Dermis blood vessel endothelial cell (primary cell): Measurements from ENCODE around the gene PAH. TPM values are rescaled to one million over a fixed set of nuclear protein-coding genes. Genes with fewer than 3 reads are reported as not detected.
A peak's percentile ranks its signal among the peaks of the same experiment; 100 is the strongest.

Experiments
- DNase-seq: peaks from one replicate; pipeline ENCODE4 v3.0.0; 2010
- total RNA-seq: library from RNA; depleted of rRNA; stranded (reverse); fragments of >200 nt; gene quantifications from 2 replicates; pipeline ENCODE4 v1.2.3, GENCODE V29; 2014

Gene PAH
- total RNA-seq, 1 donor from 2014 or later = not detected

DNA sequence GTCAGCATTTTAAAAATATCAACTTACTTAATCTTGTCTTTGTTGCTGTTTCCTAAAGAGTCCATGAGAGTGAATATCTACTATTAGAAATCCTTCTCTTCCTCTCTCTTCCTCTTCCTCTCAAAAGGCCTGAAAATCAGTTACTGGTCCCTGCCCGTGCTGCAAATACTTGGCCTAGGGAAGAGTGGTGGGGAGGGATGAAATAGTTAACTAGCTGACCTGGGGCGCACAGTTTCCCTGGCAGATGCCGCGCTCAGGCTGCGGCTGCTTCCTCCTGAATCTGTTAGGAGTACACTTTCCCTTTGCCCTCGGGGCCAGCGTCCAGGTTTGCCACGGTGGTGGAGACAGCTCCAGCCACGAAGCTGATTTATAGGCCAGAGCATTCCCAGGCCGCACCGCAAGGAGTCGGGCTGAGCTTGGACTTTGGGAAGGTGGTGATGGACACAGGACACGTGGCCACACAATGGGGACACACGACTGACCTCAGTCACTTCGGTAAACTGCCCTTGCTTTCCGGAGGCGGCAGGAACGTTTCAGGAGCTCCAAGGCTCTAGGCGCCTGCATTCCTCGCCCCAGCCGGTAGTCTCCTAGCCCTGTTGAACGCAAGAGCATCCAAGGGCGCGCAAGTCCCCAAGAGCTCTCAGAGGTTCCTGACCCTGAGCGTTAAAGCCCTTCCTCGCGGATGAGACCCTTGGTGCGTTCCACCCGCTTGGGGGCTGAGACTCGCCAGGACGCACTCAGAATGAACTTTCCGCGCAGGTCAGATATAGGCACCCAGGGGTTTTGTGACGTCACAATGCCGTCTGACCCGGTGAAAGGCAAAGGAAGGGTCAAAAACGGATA lies 33.3 kb upstream of the PAH start:
- DNase-seq = peak; percentile 7

GRCh38 chr12:102948941-102949352 lies 31.9 kb upstream of the PAH start:
- peak; percentile 71 for DNase-seq

DNA sequence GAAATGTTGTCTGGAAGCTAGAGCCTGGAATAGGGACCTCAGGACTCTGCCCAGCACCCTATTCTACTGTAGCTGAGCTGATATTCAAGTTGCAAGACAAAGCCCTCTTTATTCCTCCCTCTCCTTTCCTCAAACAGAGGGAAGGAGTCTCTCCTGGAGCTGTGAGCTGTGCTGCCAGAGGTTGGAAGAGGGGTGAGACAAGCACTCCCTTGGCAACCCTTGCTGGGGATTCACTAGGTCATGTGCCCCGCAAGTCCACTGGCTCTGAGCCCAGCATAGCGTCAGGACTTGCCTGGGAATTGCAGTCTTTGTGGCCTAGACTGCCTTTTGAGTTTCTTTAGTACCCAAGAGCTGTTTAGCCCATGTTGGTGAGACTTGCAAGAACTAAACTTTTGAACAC lies 29.0 kb upstream of the PAH start:
- no peak for DNase-seq

DNA sequence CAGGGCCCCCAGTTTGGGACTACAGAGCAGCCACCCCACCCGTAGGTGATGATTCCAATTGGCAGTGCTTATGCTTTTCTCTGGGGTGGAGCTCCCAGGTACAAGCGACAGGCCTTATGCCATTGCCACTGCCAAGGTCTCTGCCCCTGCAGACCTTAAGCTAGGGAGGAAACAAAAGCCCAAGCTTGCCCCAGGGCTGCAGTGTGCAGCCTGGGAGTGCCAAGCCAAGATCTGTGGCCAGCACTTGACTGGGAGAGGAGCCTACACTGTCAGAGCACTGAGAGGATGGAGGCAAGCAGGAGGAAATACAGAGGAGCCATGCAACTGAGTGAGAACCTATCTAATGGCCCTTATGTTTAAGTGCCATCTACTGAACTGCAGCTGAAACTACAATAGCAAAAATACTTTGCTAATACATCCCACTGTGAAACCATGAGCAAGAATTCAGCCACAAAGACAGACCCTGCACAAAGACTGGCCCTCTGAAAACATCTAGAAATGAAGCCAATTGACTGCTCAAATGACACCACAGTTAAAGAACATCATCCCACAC lies 22.7 kb upstream of the PAH start:
- no peak for DNase-seq

DNA sequence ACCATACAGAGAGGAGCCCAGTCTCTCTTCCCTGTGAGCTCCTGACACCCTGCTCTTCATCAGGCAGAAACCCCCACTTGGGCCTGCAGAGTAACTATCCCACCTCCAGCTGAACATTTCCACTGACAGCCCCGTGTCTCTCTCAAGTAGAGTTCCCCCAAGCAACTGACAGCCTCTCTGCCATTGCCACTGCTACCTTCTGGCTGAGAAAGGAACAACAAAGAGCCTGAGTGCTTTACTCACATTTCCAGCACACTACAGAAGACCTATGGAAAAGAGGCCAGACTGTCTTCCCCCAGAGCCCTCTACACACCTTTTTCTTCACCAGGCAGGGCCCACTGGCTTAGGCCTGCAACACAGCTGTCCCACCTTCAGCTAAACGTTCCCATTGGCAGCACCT lies 22.0 kb upstream of the PAH start:
- no peak for DNase-seq

GRCh38 chr12:102933168-102933567 lies 16.1 kb upstream of the PAH start:
- no peak for DNase-seq

DNA sequence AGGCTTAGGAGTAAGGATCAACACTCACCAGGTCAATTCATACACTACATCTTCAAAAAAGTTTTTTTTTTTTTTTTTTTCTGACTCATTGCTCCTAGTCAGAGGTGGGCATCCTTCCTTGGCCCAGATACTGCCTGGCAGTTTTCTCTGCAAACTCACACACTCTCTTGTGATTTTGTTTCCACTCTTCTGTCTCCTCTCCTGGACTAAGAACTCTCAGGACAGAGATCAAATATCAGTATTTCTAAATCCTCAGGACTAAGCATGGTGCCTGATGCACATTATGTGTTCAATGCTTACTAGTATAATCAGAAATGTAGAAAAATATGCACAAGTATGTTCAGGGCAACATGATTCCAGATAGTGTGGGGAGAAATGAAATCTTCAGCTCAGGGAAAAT lies 10.2 kb upstream of the PAH start:
- no peak for DNase-seq

- DNase-seq = no peak
These were observed 4.2 kb upstream of the PAH start for GRCh38 chr12:102921240-102921639.

DNA sequence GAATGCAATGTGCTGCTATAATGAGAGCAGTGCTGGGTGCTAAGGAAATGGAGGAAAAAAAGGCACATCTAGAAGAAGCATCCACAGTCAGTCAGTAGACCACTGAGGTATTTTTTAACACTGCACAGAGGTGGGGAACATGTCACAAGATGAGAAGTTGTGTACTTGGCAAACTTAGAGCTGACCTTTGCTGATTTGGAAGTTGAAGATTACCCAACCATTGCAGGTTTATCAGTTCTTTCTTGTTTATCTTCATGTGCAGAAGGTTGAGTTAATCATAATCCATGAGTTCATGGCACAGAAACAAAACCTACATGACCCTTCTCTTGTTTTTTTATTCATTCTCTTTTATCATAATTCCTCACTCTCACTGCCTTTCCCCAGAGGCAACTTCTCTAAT lies 3.2 kb upstream of the PAH start:
- DNase-seq = no peak

DNA sequence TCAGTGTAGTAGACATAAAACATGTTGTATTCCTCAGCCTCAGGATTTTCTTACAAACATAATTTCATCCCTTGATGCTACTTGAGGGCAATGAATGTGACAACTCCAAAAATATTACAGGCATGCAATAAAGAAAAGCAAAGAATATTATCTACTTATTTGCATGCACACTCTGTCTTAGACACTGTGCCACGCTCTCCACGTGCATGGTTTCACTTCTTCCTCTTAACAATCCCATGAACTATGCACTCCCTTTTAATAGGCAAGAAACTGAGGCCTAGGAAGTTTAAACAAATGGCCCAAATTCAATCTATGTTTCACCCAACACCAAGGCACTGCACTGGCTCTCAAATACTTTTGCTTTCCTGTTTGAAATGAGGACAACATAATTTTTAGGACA lies 1.8 kb upstream of the PAH start:
- no peak for DNase-seq

DNA sequence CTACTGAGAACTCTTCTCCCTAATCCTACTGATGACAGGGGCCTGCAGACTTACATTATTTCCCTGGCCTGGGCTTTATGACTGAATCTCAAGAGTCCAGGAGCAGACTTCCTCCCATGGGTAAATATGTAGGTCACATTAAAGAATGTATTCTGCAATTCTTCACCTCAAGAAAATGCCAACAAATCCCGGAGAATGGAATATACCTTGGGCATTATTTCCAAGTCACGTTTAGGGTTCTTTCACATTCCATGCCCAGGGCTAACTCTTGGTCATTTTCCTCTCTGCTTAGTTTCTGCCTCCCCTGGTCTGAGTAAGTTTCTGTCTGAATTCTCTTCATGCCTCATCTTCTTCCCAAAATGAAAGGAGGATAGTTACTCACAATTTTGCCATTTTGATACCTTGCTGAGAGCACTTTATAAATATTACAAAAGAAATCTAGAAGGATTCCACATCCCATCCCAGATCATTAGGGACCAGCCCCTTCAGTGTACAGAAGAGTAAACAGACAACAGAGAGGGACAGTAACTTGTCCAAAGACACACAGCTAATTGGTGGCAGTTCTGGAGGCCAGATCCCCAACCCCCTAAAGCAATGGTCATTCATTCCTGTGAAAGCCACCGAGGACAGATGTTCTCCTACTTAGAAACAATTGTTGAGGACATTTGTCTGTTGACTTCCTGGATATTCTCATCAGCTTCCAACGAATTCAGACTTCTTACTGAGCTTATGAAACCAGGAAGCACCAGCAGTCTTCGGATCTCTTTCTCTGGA lies 605 bp downstream of the PAH start:
- no peak for DNase-seq

DNA sequence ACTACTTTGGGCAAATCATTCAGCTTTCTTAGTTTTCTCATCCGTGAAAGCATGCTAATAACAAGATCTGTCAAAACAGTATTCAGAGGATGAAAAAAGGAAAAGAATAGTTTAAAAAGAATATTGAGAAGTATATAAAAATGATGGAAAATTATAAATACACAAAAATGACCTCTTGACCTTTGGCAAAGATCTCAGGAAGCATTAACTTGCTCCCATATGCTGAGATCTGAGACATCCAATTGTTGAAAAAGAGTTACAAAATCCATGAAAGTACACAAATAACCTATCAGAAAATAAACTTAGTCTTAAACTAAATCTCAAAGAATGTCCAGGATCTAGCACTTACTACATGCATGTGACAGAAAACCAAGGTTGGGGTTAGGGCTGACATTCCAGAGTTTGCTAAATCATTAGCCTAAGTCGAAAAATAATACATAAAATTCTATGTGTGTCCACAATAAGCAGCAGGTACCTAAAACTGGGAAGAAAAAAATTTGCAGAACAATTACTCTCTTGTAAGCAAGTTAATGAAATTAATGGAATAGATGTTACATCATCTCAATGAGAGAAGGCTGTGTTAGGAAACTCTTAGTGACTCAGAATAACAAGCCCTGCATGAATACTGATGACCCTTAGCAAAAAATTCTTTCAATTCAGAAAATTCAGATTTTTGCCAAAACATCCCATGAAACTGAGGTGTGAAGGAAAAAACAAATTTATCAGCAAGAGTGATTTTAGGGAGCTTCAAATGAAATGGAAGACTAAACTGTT lies 3.4 kb downstream of the PAH start:
- DNase-seq = no peak

DNA sequence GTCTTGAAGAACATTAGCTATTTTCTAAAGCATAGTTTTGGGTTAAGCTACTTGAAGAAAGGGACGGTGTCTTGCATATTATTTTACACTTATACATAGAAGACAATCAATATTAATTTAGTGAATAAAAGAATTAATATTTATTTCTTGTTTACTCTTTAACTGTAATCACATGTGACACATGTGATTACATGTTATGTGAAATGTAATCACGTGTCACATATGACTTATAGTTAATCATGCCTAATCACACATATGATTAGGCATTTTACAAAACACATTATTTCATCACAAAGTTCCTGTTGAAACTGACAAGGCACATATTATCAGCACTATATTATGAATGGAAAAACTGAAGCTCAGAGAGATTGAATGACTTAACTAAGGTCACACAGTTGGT lies 4.8 kb downstream of the PAH start:
- no peak for DNase-seq

- DNase-seq = no peak
These were observed 5.7 kb downstream of the PAH start for GRCh38 chr12:102911320-102911719.

DNA sequence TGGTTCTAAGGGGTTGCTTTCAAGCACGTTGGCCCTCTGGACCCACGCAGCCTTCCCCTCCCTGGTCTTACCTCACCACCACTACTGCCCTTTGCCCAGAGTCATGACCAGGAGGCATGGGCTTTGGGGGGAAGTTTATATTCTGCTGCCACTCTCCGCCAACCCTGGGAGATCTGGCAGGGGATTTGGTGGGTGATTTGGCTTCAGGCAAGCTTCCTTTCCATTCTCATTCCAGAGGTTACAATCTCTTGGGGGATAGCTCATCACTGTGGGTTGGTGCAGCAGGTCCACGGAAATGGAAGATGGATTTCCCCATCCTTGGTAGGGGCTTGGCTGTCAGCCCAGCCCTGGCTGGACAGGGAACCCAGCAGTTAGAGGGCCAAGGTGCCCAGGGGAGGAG lies 6.3 kb downstream of the PAH start:
- DNase-seq = no peak

DNA sequence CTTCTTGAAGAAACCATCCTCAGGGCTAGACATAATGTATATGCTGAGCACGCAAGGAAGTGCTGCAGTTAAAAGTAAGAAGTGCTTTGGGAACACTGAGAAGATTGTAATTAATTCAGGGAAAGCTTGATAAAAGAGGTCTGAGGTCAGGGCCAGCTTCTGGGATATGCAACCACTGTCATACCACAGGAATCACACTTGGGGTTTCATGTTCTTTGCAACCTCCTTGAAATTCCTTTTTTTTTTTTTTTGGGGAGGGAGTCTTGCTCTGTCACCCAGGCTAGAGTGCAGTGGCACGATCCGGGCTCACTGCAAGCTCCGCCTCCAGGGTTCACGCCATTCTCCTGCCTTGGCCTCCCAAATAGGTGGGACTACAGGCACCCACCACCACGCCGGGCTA lies 6.9 kb downstream of the PAH start:
- no peak for DNase-seq

DNA sequence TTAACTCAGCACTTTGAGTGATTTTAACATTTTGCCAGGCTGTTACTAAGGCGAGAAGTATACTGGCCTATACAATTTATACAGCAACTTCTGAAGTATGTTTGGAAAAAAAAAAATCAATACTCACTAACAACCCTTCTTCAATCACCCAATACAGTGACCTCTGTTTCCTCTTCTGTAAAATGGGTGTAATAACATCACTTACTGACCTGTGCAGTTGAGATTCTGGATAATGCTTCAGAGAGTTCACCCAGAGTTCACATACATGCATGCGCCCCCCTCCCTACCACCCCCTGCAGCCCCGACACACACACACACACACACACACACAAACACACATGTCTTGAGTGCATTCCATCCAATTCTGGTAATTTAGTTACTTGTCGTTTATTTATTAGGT lies 9.1 kb downstream of the PAH start:
- DNase-seq = no peak

GRCh38 chr12:102905229-102905628 lies 11.8 kb downstream of the PAH start:
- no peak for DNase-seq

DNA sequence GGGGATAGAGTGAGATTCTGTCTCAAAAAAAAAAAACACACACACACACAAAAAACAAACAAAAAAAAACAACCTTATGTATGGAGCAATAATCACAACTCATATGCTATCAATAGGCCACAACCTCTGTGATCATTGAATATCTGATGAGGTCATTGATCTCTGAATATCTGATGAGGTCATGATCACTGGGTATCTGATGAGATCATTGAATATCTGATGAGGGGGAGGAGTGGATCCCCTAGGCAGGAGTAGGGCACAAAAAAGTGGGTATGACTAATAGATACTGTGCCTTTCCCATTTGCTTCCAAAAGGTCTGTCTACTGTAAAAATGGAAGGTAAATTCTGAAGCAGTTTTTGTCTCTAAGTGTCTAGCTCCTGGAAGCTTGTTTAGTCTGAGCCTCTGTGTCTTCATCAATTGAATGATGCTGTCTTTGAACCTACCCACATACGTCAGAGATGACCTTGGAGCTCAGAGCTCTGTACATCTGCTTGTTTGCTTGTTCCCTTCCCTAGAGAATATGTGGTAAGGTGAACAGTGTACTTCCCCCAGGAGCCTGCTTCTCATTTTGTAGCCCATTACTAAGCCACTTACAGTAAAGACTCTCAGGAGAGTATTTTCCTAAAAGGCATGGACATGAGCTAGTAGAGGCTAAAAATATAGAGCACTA lies 13.6 kb downstream of the PAH start:
- no peak for DNase-seq

DNA sequence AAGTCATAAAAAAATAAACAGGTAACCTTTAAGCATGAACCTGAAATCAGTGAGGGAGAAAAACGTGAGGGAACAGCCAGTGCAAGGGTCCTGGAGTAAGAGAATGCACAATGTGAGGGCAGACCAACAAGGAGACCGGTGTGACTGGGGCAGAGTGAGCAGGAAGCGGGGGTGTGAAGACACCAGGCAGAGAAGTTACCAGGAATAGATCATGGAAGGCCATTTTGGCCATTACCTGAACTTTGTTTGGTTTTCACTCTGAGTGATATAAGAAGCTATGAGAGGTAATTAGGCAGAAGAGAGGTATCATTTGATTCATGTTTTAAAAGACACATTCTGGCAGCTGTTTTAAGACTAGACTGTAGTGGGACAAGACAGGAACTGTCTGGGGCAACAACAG lies 15.0 kb downstream of the PAH start:
- DNase-seq = no peak

GRCh38 chr12:102900389-102900788 lies 16.7 kb downstream of the PAH start:
- DNase-seq = no peak

DNA sequence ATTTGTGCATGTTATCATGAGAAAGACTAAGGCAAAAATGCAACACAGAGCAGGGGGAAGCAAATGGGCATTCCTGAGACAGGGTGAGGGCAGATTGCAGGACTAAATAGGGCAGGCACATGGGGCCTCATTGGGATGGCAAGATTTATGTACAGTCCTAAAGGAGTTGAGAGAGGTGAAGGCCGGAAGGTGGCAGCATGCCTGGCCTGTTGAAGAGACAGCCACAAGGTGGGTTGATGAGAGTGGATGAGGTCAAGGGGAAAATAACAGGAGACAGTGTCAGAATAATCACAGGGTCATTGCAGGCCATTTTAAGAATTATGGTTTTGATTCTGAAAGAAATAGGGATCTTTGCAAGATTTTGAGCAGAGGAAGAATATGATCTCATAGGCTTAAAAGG lies 21.0 kb downstream of the PAH start:
- no peak for DNase-seq

GRCh38 chr12:102891756-102892155 lies 25.3 kb downstream of the PAH start:
- DNase-seq = no peak
